HepG2 (cell line): Measurements from ENCODE around the gene CDK6.

Experiments
- JUNB ChIP-seq: sonication (generic); formaldehyde crosslinking; IDR thresholded peaks from 2 replicates; pipeline ENCODE4 v1.8.0; 2022; ENCODE audit warnings: missing genetic modification reagents, mild to moderate bottlenecking, borderline replicate concordance
- MAZ ChIP-seq, 2 experiments: sonication (generic) in 1 of 2; formaldehyde crosslinking in 1 of 2; IDR thresholded peaks; 2 replicates each; pipeline versions ENCODE4 v1.5.0 to v1.6.1; 2012 to 2020; ENCODE audit warnings: low read depth in 2 of 2, mild to moderate bottlenecking in 2 of 2, borderline replicate concordance in 1 of 2, improper control_type of control experiment in 1 of 2, low read length in 1 of 2, missing genetic modification reagents in 1 of 2, moderate library complexity in 1 of 2
- POLR2A ChIP-seq, 2 experiments: IDR thresholded peaks; 2 replicates each; pipeline ENCODE4 v1.6.1; 2011; ENCODE audit warnings: low read depth in 2 of 2, low read length in 2 of 2, mild to moderate bottlenecking in 1 of 2, moderate library complexity in 1 of 2; ENCODE audit not compliant: insufficient read depth in 1 of 2

DNA sequence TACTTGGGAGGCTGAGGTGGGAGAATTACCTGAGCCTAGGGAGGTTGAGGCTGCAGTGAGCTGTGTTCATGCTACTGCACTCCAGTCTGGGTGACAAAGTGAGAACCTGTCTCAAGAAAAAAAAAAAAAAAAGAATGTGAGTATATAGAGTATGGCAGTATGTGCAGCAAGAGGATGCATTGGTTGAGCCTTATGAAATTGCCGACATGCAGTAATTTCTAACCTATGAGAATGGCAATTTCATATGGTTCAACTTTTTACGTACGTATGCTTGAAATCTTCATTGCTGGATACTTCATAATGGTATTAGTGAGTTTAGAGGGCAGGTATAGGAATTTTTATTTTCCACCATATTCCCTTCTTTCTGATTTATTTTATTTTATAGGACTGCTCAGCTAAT lies 241.6 kb downstream of the CDK6 start:
- TF ChIP-seq JUNB (CRISPR knock-in tag) (no peak), POLR2A (IDR thresholded peaks at IDR 0.05; ENCODE audit: insufficient read depth in 1 of 2, low read depth in 2 of 2, low read length in 2 of 2) (no peak), MAZ (IDR thresholded peaks at IDR 0.05; ENCODE audit: borderline replicate concordance, low read depth, low read length) (no peak), MAZ (CRISPR knock-in tag; IDR thresholded peaks at IDR 0.05; ENCODE audit: low read depth) (no peak)
